IPS-20b (cell line): ENCODE data around the gene TTPAL.

ENCODE experiments used
- H3K27ac ChIP-seq: one replicate; pipeline ENCODE4 v1.5.1; 2013; ENCODE audit warnings: low read length
- H3K27me3 ChIP-seq: 2 replicates; pipeline ENCODE4 v1.6.1; 2013; ENCODE audit warnings: mild to moderate bottlenecking, low read length, inconsistent platforms; ENCODE audit not compliant: insufficient read depth
- H3K36me3 ChIP-seq: 2 replicates; pipeline ENCODE4 v1.6.1; 2013; ENCODE audit warnings: low read depth, mild to moderate bottlenecking, inconsistent platforms, low read length, moderate library complexity; ENCODE audit not compliant: insufficient read depth
- H3K4me1 ChIP-seq: 2 replicates; pipeline ENCODE4 v1.6.1; 2013; ENCODE audit warnings: mild to moderate bottlenecking, control low read depth, inconsistent platforms, low read length, moderate library complexity; ENCODE audit not compliant: insufficient read depth
- H3K4me3 ChIP-seq: 2 replicates; pipeline ENCODE4 v1.5.1; 2013; ENCODE audit warnings: mild to moderate bottlenecking, low read length, inconsistent platforms
- H3K9ac ChIP-seq: 2 replicates; pipeline ENCODE4 v1.6.1; 2013; ENCODE audit warnings: low read depth, mild to moderate bottlenecking, inconsistent platforms, low read length, moderate library complexity
- H3K9me3 ChIP-seq: 2 replicates; pipeline ENCODE4 v1.6.1; 2013; ENCODE audit warnings: mild to moderate bottlenecking, low read depth, low read length, inconsistent platforms; ENCODE audit not compliant: insufficient read depth

Gene TTPAL

DNA sequence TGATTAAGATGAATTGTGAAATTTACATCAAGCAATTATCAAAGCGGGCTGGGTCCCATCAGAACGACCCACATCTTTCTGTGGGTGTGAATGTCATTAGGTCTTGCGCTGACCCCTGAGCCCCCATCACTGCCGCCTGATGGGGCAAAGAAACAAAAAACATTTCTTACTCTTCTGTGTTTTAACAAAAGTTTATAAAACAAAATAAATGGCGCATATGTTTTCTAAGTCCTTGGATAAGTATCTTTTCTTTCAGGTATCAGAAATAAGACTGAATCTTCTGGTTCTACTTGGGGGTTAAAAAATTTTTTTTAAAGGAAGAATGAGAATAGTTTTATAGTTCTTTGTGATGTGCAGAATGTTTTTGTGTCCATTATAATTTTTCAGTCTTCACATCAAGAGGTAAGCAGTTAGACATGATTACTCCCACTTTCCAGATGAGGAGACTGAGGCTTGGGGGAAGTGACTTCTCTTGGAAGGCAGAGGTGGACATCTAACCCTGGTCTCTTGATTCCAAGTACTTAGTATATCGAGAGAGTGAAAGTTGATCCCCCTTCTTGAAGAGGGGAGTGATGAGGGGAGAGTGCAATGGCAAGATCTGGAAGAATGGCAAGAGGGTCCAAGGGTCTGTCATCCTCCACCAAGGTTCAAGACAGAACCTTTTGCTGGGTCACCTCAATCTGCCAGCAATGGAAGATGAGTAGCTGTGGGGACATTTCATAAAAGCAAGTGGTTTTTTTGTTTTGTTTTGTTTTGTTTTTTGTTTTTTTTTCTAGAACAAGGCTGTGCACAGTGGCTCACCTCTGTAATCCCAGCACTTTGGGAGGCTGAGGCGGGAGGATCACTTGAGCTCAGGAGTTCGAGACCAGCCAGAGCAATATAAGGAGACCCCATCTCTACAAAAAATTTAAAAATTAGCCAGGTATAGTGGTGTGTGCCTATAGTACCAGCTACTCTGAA lies 42.8 kb upstream of the TTPAL start:
- no peaks in the 10 kb centered on the region for H3K27me3 ChIP-seq
- no peak overlapping the region for H3K4me3 ChIP-seq
- no peak overlapping the region for H3K27ac ChIP-seq
- H3K4me1 ChIP-seq = no peaks in the 10 kb centered on the region
- H3K36me3 ChIP-seq = no peaks in the 10 kb centered on the region
- no peaks in the 10 kb centered on the region for H3K9me3 ChIP-seq
- H3K9ac ChIP-seq = no peak overlapping the region

DNA sequence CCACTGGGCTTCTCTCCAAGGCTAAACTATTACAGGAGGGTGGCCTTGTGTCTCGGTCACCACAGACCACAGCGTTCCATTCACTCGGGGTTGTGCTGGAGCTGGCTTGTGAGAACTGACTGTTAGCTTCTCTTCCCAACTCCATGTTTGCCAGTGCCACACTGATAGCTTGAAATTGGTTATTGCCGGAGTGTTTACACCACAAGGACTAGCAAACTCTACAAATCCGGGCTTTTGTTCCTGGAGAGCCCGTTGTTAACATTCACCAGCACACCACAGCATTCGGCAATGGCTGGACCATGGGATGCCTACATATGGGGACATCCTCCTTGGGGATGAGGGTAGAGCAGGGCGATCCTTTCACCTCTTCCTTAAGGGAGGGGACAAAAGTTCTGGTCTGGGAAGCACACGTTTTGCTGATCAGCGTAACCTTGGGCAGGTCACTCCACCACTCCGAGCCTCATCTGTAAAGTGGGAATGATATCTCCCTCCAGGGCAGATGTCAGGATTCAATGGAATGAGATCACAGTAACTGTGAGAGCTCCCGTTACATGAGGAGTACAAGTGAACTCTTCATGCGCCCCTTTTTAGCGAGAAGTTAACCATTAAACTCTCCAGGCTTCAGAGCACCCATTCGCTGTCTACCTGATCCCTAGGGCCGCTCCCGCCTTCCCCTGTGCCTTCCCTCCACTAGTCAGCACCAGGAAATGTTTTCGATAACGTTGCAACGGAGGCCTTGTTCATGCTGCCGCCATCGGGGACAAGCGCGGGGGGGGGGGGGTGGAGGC lies 41.7 kb upstream of the TTPAL start:
- Histone ChIP-seq H3K9ac (no peak overlapping the region), H3K36me3 (no peaks in the 10 kb centered on the region), H3K4me3 (no peak overlapping the region), H3K9me3 (no peaks in the 10 kb centered on the region), H3K4me1 (no peaks in the 10 kb centered on the region), H3K27me3 (no peaks in the 10 kb centered on the region), H3K27ac (no peak overlapping the region)

DNA sequence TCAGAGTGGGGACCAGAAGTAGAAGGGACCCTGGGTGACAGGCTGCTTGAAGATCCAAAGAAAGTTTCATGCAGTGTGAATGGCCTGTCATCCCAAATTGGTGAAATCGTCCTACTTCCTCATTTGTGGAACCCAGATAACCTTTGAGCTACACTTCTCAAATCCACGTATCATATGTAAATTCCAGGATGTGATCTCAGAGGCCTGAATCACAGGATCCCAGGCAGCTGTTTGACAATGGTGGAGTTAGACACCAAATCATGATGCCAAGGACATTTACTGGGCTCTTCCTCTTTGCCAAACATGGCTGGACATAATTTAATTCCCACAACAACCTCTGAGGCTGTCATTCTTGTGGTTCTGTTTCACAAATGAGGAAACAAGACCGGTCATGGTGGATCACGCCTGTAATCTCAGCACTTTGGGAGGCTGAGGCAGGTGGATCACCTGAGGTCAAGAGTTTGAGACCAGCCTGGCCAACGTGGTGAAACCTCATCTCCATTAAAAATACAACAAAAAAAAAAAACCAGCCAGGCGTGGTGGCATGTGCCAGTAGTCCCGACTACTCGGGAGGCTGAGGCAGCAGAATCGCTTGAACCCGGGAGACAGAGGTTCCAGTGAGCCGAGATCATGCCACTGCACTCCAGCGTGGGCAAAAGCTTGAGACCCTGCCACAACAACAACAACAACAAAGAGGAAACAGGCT lies 39.9 kb upstream of the TTPAL start:
- Histone ChIP-seq H3K27me3 (no peaks in the 10 kb centered on the region), H3K36me3 (no peaks in the 10 kb centered on the region), H3K4me3 (no peak overlapping the region), H3K4me1 (no peaks in the 10 kb centered on the region), H3K27ac (no peak overlapping the region), H3K9ac (no peak overlapping the region), H3K9me3 (no peaks in the 10 kb centered on the region)

DNA sequence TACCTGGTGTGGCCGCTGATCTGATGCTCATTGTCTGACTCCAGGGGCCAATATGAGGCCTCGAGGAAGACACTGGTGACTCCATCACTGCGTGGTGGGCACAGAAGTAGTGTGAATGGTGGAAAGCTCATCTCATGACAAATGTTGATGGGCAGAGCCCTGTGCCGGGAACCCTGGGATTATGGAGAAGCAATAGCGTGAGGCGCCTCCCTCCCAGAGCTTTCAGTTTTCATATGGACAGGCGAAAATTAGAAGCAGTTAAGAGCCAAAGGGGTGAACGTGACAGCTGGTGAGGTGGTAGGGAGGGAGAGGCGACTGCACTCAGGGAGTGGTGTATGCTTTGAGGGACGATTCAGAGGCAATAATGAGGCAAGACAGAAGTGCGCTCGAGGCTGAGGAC lies 39.3 kb upstream of the TTPAL start:
- H3K9ac ChIP-seq = no peak overlapping the region
- no peaks in the 10 kb centered on the region for H3K4me1 ChIP-seq
- H3K9me3 ChIP-seq = no peaks in the 10 kb centered on the region
- no peak overlapping the region for H3K27ac ChIP-seq
- no peaks in the 10 kb centered on the region for H3K27me3 ChIP-seq
- H3K36me3 ChIP-seq = no peaks in the 10 kb centered on the region
- H3K4me3 ChIP-seq = no peak overlapping the region

DNA sequence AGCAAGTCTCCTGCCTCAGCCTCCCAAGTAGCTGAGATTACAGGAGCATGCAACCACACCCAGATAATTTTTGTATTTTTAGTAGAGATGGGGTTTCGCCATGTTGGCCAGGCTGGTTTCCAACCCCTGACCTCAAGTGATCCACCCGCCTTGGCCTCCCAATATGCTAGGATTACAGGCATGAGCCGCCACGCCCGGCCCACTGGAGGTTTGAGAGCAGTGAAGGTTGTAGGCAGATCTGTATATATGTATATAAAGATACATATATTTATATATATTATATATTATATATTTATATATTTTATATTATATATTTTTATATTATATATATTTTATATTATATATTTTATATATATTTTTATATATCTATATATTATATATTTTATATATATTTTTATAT lies 38.2 kb upstream of the TTPAL start:
- H3K36me3 ChIP-seq = no peaks in the 10 kb centered on the region
- H3K27me3 ChIP-seq = no peaks in the 10 kb centered on the region
- H3K27ac ChIP-seq = no peak overlapping the region
- H3K4me3 ChIP-seq = no peak overlapping the region
- no peak overlapping the region for H3K9ac ChIP-seq
- no peaks in the 10 kb centered on the region for H3K9me3 ChIP-seq
- no peaks in the 10 kb centered on the region for H3K4me1 ChIP-seq

DNA sequence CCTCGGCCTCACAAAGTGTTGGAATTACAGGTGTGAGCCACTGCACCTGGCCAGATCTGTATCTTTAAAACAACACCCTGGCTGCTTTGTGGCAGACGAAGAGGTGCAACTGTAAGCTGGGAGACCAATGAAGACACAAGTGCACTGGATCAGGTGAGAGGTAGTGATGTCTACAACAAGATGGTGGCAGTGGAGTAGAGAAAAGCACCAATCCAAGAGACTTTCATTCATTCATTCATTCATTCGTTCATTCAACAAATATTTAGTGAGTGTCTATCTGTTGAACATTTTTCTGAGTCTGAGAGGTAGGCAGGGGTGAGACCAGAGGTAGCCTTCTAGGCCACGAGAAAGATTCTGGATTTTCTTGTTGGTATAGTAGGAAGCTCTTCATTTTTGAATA lies 36.9 kb upstream of the TTPAL start:
- Histone ChIP-seq H3K9ac (no peak overlapping the region), H3K4me1 (no peaks in the 10 kb centered on the region), H3K27me3 (no peaks in the 10 kb centered on the region), H3K4me3 (no peak overlapping the region), H3K27ac (no peak overlapping the region), H3K9me3 (no peaks in the 10 kb centered on the region), H3K36me3 (no peaks in the 10 kb centered on the region)

DNA sequence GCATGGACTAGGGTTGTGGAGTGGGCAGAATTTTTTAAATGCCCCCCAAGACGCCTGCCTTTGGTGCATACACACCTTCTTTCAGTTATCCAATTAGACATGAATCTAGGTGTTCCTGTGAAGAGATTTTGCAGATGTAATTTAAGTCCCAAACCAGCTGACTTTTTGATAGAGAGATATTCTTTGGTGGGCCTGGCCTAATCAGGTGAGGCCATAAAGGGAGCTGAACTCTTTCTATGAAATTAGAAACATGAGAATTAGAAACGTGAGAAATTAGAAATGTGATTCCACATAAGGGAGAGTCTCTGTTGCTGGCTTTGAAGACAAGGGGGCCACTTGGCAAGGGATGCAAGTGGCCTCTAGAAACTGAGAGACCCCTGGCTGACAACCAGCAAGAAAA lies 36.4 kb upstream of the TTPAL start:
- Histone ChIP-seq H3K9me3 (no peaks in the 10 kb centered on the region), H3K4me3 (no peak overlapping the region), H3K27me3 (no peaks in the 10 kb centered on the region), H3K9ac (no peak overlapping the region), H3K4me1 (no peaks in the 10 kb centered on the region), H3K36me3 (no peaks in the 10 kb centered on the region), H3K27ac (no peak overlapping the region)

DNA sequence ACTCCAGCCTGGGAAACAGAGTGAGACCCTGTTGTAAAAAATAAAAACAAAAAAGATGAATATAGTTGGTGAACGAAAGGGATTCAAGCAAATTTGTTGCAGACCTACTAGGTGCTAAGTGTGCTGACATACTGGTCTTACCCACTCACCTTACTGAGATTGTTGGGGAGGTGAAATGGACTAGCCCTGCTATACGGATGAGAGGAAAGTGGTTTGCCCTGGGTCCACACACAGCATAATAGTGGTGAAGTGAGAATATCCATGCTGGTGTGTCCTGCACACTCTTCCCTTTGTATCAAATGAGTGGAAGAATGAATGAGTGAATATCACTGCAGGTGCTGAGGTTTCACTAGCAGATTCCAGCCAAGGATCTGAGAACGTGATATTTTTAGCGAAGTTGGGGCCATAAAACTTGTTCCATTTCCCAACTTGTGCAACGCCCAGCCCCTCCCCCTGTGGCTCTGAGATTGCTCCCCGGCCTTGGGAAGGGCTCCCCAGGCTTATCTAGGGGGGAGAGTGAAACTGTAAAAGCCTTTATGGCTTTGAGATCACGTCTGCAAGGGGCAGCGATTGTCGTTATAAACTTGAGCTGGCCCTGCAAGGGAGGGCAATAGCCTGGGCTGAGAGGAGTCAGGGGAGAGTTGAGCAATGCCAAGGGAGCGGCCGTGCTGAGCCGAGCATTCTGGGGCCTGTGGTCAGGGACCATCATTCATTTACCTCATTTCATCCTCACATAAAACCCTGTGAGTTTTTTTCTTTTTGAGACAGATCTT lies 33.2 kb upstream of the TTPAL start:
- Histone ChIP-seq H3K27me3 (no peaks in the 10 kb centered on the region), H3K36me3 (no peaks in the 10 kb centered on the region), H3K4me1 (no peaks in the 10 kb centered on the region), H3K9me3 (no peaks in the 10 kb centered on the region), H3K9ac (no peak overlapping the region), H3K27ac (no peak overlapping the region), H3K4me3 (no peak overlapping the region)

DNA sequence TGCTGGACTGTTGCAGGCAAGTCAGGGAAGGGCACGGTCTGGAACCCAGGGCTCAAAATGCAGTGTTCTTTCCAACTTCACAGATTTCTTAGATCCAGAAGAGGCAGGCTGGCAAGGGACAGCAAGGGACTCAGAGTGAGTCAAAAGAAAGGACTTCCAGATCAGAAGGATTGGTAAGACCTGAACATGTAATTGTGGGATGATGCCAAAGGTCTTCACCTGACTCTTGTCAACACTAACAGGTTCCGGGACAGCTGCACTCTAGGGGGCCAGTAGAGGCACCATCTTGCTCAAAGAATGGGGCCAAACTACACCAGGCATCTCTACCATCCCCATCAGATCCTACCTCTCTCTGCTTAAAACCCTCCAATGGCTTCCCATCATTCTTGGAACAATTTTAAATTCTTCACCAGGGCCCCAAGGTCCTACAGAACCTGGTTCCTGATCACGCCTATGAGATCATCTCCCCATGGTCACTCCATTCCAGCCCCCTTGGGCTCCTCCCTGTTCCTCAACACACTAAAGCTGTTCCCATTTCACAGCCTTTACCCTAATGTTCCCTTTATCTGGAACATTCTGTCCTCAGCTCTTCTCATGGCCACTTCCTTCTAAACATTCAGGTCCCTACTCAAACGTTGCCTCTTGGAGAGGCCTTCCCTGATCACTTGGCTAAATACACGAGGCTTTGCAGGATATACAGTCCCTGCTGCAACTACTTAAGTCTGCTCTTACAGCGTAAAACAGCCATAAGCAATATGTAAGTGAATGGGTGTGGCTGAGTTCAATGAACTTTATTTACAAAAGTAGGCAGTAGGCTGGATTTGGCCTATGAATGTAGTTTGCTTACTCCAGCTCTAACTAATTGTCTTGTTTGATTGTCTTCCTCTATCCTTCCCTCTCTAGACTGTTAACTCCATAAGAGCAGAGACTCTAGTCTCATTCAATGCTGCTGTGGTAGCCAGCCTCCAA lies 29.6 kb upstream of the TTPAL start:
- no peak overlapping the region for H3K4me3 ChIP-seq
- no peak overlapping the region for H3K27ac ChIP-seq
- no peaks in the 10 kb centered on the region for H3K27me3 ChIP-seq
- H3K9ac ChIP-seq = no peak overlapping the region
- no peaks in the 10 kb centered on the region for H3K36me3 ChIP-seq
- no peaks in the 10 kb centered on the region for H3K4me1 ChIP-seq
- H3K9me3 ChIP-seq = no peaks in the 10 kb centered on the region

DNA sequence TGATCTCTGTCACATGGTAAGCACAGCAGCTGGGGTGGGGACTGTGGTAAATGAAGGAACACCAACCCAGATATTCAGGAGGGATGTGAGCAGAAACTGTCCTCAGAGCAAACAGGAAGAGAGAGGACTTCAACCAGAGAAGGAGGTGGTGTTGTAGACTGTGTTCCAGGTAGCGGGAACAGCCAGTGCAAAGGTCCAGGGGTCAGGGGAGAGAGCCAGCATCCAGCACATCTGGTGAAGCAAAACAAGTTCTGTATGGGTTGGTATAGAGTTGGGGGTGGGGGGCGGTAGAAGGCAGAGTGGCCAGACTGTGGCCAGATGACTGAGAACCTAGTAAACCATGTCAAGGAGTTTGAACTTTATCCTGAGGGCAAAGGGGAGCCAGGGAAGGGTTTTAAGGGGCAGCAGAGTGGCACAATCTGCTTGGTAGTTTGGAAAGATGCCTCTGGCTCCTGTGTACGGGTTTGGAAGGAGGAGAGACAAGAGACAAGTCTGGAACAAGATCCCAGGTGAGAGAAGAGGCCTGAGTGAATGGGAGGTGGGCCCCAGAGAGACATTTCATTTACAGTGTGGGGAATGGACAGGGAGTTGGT lies 27.8 kb upstream of the TTPAL start:
- H3K4me1 ChIP-seq = no peaks in the 10 kb centered on the region
- no peaks in the 10 kb centered on the region for H3K9me3 ChIP-seq
- H3K27me3 ChIP-seq = no peaks in the 10 kb centered on the region
- H3K9ac ChIP-seq = no peak overlapping the region
- no peak overlapping the region for H3K27ac ChIP-seq
- no peaks in the 10 kb centered on the region for H3K36me3 ChIP-seq
- no peak overlapping the region for H3K4me3 ChIP-seq
